IMR-90 (cell line): ENCODE results near the gene SESN2. TPM values are rescaled to one million over a fixed set of nuclear protein-coding genes. Genes with fewer than 3 reads are reported as not detected.
A peak's percentile ranks its signal among the peaks of the same experiment; 100 is the strongest.

Experiments
- ATAC-seq: fragments of 200-7000 bp; cut with Tn5 transposase; 2 replicates; pipeline ENCODE4 v1.9.1; 2020; ENCODE audit warnings: low read depth, mild to moderate bottlenecking, moderate library complexity
- BruUV-seq: library from RNA; stranded (reverse); fragments of 400-500 nt; replicated peaks from 2 replicates; lab custom pipeline; 2021; lab: Mats Ljungman, UMichigan
- CTCF ChIA-PET: fragments of 300-600 bp; formaldehyde crosslinking; extraction: SDS; loops from one replicate; lab custom pipeline; 2021; ENCODE audit warnings: antibody characterized with exemption; lab: Yijun Ruan, JAX
- POLR2A ChIA-PET: fragments of 300-600 bp; sonication (Branson Sonifier 250); formaldehyde crosslinking; loops from one replicate; lab custom pipeline; 2022; ENCODE audit warnings: antibody characterized with exemption; ENCODE audit not compliant: unreplicated experiment; lab: Charles Lee
- DNase-seq: peaks from one replicate; pipeline ENCODE4 v3.0.0; 2013
- H2AFZ ChIP-seq: replicated peaks from 2 replicates; pipeline ENCODE3; 2013; ENCODE audit warnings: low read length, mild to moderate bottlenecking; ENCODE audit not compliant: poor library complexity
- H2AK5ac ChIP-seq: 2 replicates; pipeline ENCODE4 v1.6.1; 2013; ENCODE audit warnings: low read depth, low read length, inconsistent platforms
- H2AK9ac ChIP-seq: replicated peaks from 2 replicates; pipeline ENCODE3; 2013; ENCODE audit warnings: mild to moderate bottlenecking, low read depth, low read length, moderate library complexity; ENCODE audit not compliant: poor library complexity
- H2BK120ac ChIP-seq: 2 replicates; pipeline ENCODE4 v1.6.1; 2013; ENCODE audit warnings: low read depth, low read length, inconsistent platforms
- H2BK15ac ChIP-seq: 3 replicates; pipeline ENCODE4 v1.6.1; 2013; ENCODE audit warnings: low read depth, low read length, inconsistent platforms
- H2BK20ac ChIP-seq: 2 replicates; pipeline ENCODE4 v1.6.1; 2013; ENCODE audit warnings: low read depth, mild to moderate bottlenecking, inconsistent platforms, low read length, moderate library complexity
- H2BK5ac ChIP-seq: 2 replicates; pipeline ENCODE4 v1.6.1; 2013; ENCODE audit warnings: mild to moderate bottlenecking, low read depth, low read length, inconsistent platforms; ENCODE audit not compliant: poor library complexity, severe bottlenecking
- H3K14ac ChIP-seq: replicated peaks from 2 replicates; pipeline ENCODE4 v1.6.1; 2013; ENCODE audit warnings: low read depth, low read length, inconsistent platforms
- H3K18ac ChIP-seq: 2 replicates; pipeline ENCODE4 v1.6.1; 2013; ENCODE audit warnings: low read depth, low read length, control low read depth
- H3K23ac ChIP-seq: 2 replicates; pipeline ENCODE4 v1.6.1; 2013; ENCODE audit warnings: low read depth, low read length, inconsistent platforms
- H3K27ac ChIP-seq: 2 replicates; pipeline ENCODE4 v1.5.1; 2013; ENCODE audit warnings: mild to moderate bottlenecking, control low read depth, low read length; ENCODE audit not compliant: insufficient read depth
- H3K27me3 ChIP-seq: 2 replicates; pipeline ENCODE4 v1.6.1; 2013; ENCODE audit warnings: low read length; ENCODE audit not compliant: control insufficient read depth, insufficient read depth
- H3K36me3 ChIP-seq: 2 replicates; pipeline ENCODE4 v1.6.1; 2013; ENCODE audit warnings: low read length, mixed read lengths; ENCODE audit not compliant: control insufficient read depth, insufficient read depth
- H3K4ac ChIP-seq: 2 replicates; pipeline ENCODE4 v1.6.1; 2013; ENCODE audit warnings: low read depth, low read length, inconsistent platforms
- H3K4me1 ChIP-seq: 2 replicates; pipeline ENCODE4 v1.6.1; 2013; ENCODE audit warnings: low read length, mixed read lengths; ENCODE audit not compliant: control insufficient read depth, insufficient read depth
- H3K4me2 ChIP-seq: 2 replicates; pipeline ENCODE4 v1.6.1; 2013; ENCODE audit warnings: low read depth, mild to moderate bottlenecking, control low read depth, low read length, moderate library complexity
- H3K4me3 ChIP-seq: 2 replicates; pipeline ENCODE4 v1.5.1; 2013; ENCODE audit warnings: low read depth, mild to moderate bottlenecking, control low read depth, low read length, moderate library complexity; ENCODE audit not compliant: insufficient read depth
- H3K56ac ChIP-seq: 2 replicates; pipeline ENCODE4 v1.6.1; 2013; ENCODE audit warnings: low read length, inconsistent platforms; ENCODE audit not compliant: insufficient read depth; ENCODE audit errors: extremely low read depth
- H3K79me1 ChIP-seq, 2 experiments: 2 replicates each; pipeline ENCODE4 v1.6.1; 2013; ENCODE audit warnings: low read length in 2 of 2, inconsistent platforms in 1 of 2, low read depth in 1 of 2
- H3K9ac ChIP-seq: 2 replicates; pipeline ENCODE4 v1.6.1; 2013; ENCODE audit warnings: low read depth, low read length, control low read depth
- H3K9me1 ChIP-seq: 2 replicates; pipeline ENCODE4 v1.6.1; 2013; ENCODE audit warnings: low read length, inconsistent platforms; ENCODE audit not compliant: insufficient read depth
- H3K9me3 ChIP-seq: 2 replicates; pipeline ENCODE4 v1.6.1; 2013; ENCODE audit warnings: low read length; ENCODE audit not compliant: control insufficient read depth, insufficient read depth
- H4K20me1 ChIP-seq: 2 replicates; pipeline ENCODE4 v1.6.1; 2013; ENCODE audit warnings: low read length, inconsistent platforms; ENCODE audit not compliant: insufficient read depth
- H4K5ac ChIP-seq: 2 replicates; pipeline ENCODE4 v1.6.1; 2013; ENCODE audit warnings: mild to moderate bottlenecking, low read depth, low read length, control low read depth
- H4K8ac ChIP-seq, 2 experiments: 2 replicates each; pipeline ENCODE4 v1.6.1; 2013; ENCODE audit warnings: low read depth in 2 of 2, low read length in 2 of 2, control low read depth in 1 of 2, inconsistent platforms in 1 of 2
- H4K91ac ChIP-seq: 2 replicates; pipeline ENCODE4 v1.6.1; 2013; ENCODE audit warnings: low read depth, low read length, inconsistent platforms; ENCODE audit not compliant: insufficient read depth
- BHLHE40 ChIP-seq: fragments of 150-350 bp; IDR thresholded peaks from 2 replicates; pipeline ENCODE4 v1.6.1; 2016; ENCODE audit warnings: mild to moderate bottlenecking, low read depth, low read length
- CEBPB ChIP-seq: IDR thresholded peaks from 2 replicates; pipeline ENCODE4 v1.6.1; 2012; ENCODE audit warnings: low read depth, low read length, improper control_type of control experiment
- CHD1 ChIP-seq: IDR thresholded peaks from 2 replicates; pipeline ENCODE4 v1.6.1; 2012; ENCODE audit warnings: low read depth, low read length, improper control_type of control experiment
- MAZ ChIP-seq: IDR thresholded peaks from 2 replicates; pipeline ENCODE4 v1.6.1; 2012; ENCODE audit warnings: low read depth, mild to moderate bottlenecking, low read length, improper control_type of control experiment, moderate library complexity, borderline replicate concordance
- MXI1 ChIP-seq: IDR thresholded peaks from 2 replicates; pipeline ENCODE4 v1.6.1; 2012; ENCODE audit warnings: low read depth, mild to moderate bottlenecking, low read length, moderate library complexity, borderline replicate concordance
- RAD21 ChIP-seq: IDR thresholded peaks from 2 replicates; pipeline ENCODE4 v1.6.1; 2012; ENCODE audit warnings: low read length, improper control_type of control experiment
- RFX5 ChIP-seq: IDR thresholded peaks from 2 replicates; pipeline ENCODE4 v1.8.0; 2012; ENCODE audit warnings: low read depth, mild to moderate bottlenecking, low read length, moderate library complexity
- whole genome bisulfite sequencing, 2 experiments: methylation state at CpG; one replicate each; pipeline versions ENCODE4 v1.1.5 to v1.1.7; 2013; ENCODE audit warnings: missing lambda C conversion rate in 2 of 2; ENCODE audit not compliant: insufficient read length in 1 of 2; ENCODE audit errors: extremely low coverage in 2 of 2; 5-methylcytosine and 5-hydroxymethylcytosine counted together
- dilution Hi-C: fragments of 300-500 bp; cut with HindIII; formaldehyde crosslinking; loops from one replicate; pipeline ENCODE4 v1.14.3; 2018; ENCODE audit warnings: low sequenced_read_pairs; ENCODE audit not compliant: unreplicated experiment
- in situ Hi-C: fragments of 300-500 bp; cut with MboI; formaldehyde crosslinking; loops from 3 replicates; pipeline ENCODE4 v1.14.3; 2019; ENCODE audit warnings: low sequenced_read_pairs, inconsistent platforms, mixed read lengths
- intact Hi-C: fragments of 100-400 bp; cut with micrococcal nuclease; formaldehyde crosslinking; loops from 2 replicates; pipeline ENCODE4 v1.10.0; 2022
- polyA plus RNA-seq, 3 experiments: library from polyadenylated mRNA; depleted of rRNA; stranded (reverse); fragments of >200 nt; gene quantifications; 2 replicates each; pipeline ENCODE4 v1.2.3, GENCODE V29; 2012; ENCODE audit warnings: low replicate concordance in 1 of 3
- total RNA-seq: library from RNA; depleted of rRNA; stranded (reverse); fragments of >200 nt; gene quantifications from 2 replicates; pipeline ENCODE4 v1.2.3, GENCODE V29; 2012
- TF ChIP-seq, protein P1 (sequence below): fragments of 150-350 bp; IDR thresholded peaks from 2 replicates; pipeline ENCODE4 v1.6.1; 2016; ENCODE audit warnings: low read depth, mild to moderate bottlenecking, low read length, moderate library complexity, borderline replicate concordance
- TF ChIP-seq, protein P2 (sequence below): fragments of 150-350 bp; IDR thresholded peaks from 2 replicates; pipeline ENCODE4 v1.6.1; 2017; ENCODE audit warnings: mild to moderate bottlenecking, antibody characterized with exemption, low read length, low read depth

Gene SESN2
- total and polyA plus RNA-seq, 2 of the 4 experiments (the other 2 are of a cell fraction): 10.2 to 20.9 TPM

- Histone ChIP-seq H3K9me3 (no peaks in the 10 kb centered on the region), H3K56ac (no peak overlapping the region), H2AK5ac (no peak overlapping the region), H2AK9ac (no peak overlapping the region), H3K27ac (no peak overlapping the region), H2AFZ (no peak overlapping the region), H3K4me2 (no peak overlapping the region), H4K5ac (no peak overlapping the region), H3K4me1 (peaks cover 2% of the 10 kb centered on the region; the same call in 1 of the 2 replicates), H4K8ac (no peak overlapping the region), H3K9ac (no peak overlapping the region), H3K4ac (no peak overlapping the region), H3K79me1 (no peaks in the 10 kb centered on the region), H2BK20ac (no peak overlapping the region), H3K27me3 (no peaks in the 10 kb centered on the region), H4K20me1 (no peaks in the 10 kb centered on the region), H3K18ac (no peak overlapping the region), H3K23ac (no peak overlapping the region), H2BK5ac (no peak overlapping the region), H2BK15ac (no peak overlapping the region), H2BK120ac (no peak overlapping the region), H3K14ac (no peak overlapping the region), H3K36me3 (no peaks in the 10 kb centered on the region), H3K9me1 (peaks cover 5% of the 10 kb centered on the region; the same call in 1 of the 2 replicates), H4K91ac (no peak overlapping the region), H3K4me3 (no peak overlapping the region)
- DNase-seq (no peak), ATAC-seq (no peak)
- dilution Hi-C loops: no loop called here
- WGBS, 2 experiments: 80% methylated on average over 1 of the region's 7 CpGs; no CpG with 5 or more reads in 1 of the 2 experiments
- POLR2A ChIA-PET: no interaction called here
- in situ Hi-C loops: no loop called here
- no peak for TF ChIP-seq MXI1
- TF ChIP-seq MAZ: no peak
- TF ChIP-seq BHLHE40: no peak
- peak; percentile 46 for TF ChIP-seq CEBPB
- no peak for TF ChIP-seq RFX5
- TF ChIP-seq RAD21: no peak
- TF ChIP-seq, protein P1, sequence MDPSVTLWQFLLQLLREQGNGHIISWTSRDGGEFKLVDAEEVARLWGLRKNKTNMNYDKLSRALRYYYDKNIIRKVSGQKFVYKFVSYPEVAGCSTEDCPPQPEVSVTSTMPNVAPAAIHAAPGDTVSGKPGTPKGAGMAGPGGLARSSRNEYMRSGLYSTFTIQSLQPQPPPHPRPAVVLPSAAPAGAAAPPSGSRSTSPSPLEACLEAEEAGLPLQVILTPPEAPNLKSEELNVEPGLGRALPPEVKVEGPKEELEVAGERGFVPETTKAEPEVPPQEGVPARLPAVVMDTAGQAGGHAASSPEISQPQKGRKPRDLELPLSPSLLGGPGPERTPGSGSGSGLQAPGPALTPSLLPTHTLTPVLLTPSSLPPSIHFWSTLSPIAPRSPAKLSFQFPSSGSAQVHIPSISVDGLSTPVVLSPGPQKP: no peak
- no peak for TF ChIP-seq CHD1
- TF ChIP-seq, protein P2, sequence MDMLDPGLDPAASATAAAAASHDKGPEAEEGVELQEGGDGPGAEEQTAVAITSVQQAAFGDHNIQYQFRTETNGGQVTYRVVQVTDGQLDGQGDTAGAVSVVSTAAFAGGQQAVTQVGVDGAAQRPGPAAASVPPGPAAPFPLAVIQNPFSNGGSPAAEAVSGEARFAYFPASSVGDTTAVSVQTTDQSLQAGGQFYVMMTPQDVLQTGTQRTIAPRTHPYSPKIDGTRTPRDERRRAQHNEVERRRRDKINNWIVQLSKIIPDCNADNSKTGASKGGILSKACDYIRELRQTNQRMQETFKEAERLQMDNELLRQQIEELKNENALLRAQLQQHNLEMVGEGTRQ: no peak
- intact Hi-C loops: no loop called here
- CTCF ChIA-PET: no interaction called here
- BruUV-seq: no TSS peak
Observed at GRCh38 chr1:28301368-28302174, 42.3 kb downstream of the SESN2 start.
